NCI-H748 treated with DMSO at 0.1 percent for 48 hours (cell line): ENCODE results near the gene HAVCR2.
"Not testable (repeated sequence)": the region's sequence is repeated elsewhere in the genome, so short reads cannot be mapped to it uniquely, and the experiment has no call there.

ENCODE experiments used
- DNase-seq: peaks from one replicate; lab custom pipeline; 2025; lab: John Stamatoyannopoulos, UW

The HAVCR2 gene

DNA sequence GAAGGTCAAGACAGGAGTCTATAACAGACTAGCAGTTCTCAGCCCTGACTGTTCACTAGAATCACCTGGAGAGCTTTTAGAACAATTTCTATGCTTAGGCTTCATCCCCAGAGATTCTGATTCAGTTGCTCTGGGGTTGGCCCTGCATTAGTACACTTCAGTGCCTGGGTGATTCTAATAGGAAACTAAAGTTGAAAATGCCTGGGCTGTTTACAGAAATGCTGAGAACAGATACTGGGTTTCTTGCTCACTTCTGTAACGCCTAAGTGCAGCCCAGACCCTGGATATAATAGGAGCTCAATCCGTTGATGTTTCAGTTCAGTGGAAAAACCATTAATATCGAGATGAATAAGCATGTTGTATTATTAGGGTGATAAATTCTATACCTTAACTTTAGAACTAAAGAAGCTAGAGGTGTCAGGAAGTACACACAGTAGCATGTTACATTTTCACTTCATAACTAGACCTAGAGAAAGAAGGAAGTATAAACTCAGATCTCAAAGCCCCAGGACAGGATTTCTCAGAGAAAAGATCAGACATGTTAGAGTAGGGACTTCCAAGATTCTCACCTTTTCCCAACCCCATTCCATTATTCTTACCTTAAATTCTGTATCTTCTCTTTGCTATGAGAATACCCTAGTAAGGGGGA, 20.4 kb downstream of the HAVCR2 start:
- no peak for DNase-seq

DNA sequence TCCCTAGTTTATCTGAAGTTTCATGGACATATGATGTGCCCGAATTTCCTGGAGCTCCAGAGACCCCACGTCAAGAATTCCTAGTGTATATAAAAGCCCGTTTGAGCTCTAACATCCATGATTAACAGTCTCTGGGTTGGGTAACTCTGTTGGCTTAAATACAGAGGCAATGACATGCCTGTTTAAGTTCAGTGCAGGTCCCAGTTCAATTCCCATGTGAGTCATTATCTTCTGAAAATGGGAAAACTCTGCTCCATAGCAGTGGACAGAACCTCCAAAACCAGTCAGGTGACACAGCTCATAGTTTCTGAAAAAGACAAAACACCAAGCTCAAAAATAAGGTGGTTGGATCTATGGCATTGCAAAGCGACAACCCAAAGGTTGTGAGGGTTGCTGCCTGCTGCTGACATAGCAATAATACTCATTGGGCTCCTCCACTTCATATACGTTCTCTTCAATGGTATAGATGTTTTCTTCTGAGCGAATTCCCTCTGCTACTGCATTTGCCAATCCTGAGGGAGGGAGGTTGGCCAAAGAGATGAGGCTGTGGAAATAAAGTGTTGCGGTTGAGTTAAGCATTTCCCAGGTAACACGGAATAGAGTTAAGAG, 22.0 kb downstream of the HAVCR2 start:
- DNase-seq = no peak

- no peak for DNase-seq
Observed at GRCh38 chr5:157085930-157086329, 22.9 kb downstream of the HAVCR2 start.

GRCh38 chr5:157080286-157080685, 28.6 kb downstream of the HAVCR2 start:
- no peak for DNase-seq

DNA sequence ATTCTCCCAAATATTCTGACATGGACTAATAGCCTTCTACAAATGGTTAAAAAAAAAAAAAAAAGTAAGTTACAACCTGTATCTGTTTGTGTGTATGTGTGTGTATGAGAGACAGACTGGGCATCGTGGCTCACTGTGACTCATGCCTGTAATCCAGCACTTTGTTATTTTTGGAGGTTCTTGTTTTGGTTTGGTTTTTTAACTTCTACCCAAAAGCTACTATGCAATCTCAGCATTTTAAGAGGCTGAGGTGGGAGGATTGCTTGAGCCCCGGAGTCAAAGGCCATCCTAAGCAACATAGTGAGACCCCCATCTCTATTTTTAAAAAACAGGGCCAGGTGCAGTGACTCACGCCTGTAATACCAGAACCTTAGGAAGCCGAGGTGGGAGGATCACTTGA, 32.3 kb downstream of the HAVCR2 start:
- no peak for DNase-seq

DNA sequence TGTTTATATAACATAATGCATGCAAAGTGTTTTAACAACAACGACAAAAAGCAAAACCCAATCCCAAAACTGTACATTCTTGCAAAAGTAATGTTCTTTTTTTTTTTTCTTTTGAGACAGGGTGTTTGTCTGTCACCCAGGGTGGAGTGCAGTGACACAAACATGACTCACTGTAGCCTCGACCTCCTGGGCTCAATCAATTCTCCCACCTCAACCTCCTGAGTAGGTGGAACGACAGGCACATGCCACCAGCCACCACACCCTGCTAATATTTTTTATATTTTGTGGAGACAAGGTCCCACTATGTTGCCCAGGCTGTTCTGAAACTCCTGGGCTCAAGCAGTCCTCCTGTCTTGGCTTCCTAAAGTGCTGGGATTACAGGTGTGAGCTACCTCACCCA, 36.3 kb downstream of the HAVCR2 start:
- DNase-seq = no peak

- DNase-seq = no peak
Observed at GRCh38 chr5:157069949-157070348, 38.9 kb downstream of the HAVCR2 start.

GRCh38 chr5:157068785-157069184, 40.1 kb downstream of the HAVCR2 start:
- DNase-seq = no peak

DNA sequence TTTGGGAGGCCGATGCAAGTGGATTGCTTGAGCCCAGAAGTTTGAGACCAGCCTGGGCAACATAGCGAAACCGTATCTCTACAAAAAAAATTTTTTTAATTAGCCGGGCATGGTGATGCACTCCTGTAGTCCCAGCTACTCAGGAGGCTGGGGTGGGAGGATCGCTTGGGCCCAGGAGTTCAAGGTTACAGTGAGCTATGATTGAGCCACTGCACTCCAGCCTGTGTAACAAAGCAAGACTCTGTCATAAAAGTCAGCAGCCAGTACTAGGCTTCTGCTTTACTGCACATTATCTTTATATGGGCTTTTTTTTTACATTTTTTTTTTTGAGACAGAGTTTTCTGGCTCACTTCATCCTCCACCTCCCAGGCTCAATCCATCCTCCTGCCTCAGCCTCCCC, 40.5 kb downstream of the HAVCR2 start:
- no peak for DNase-seq

- DNase-seq = no peak
Observed at GRCh38 chr5:157067005-157067404, 41.8 kb downstream of the HAVCR2 start.

GRCh38 chr5:157066080-157066479, 42.8 kb downstream of the HAVCR2 start:
- DNase-seq = no peak

DNA sequence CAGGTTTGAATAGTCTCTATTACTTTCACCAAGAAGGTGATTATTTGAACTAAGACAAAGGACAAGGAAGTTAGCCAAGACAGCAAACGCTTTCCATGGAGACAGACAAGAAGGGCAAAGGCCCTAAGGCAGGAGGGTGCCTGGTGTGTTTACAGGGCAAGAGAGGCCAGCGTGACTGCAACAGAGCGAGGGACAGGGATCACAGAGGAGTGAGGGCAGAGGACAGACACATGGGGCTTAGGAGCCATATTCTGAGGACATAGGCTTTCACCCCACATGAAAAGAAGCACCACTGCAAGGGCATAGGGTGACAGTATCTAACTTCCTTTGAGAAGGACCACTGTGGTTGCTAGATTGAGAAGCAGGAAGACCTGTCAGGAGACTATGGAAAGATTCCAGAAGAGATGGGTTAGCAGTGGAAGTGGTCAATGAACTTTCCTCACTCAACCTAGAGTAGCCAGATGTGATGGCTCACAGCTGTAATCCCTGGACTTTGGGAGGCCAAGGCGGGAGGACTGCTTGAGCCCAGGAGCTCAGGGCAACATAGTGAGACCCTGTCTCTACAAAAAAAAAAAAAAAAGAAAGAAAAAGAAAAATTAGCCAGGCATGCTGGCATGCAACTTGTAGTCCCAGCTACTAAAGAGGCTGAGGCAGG, 44.9 kb downstream of the HAVCR2 start:
- no peak for DNase-seq

GRCh38 chr5:157059891-157060290, 49.0 kb downstream of the HAVCR2 start:
- DNase-seq = no peak

GRCh38 chr5:157059093-157059539, 49.7 kb downstream of the HAVCR2 start, which contains the start of gene HAVCR1:
Gene HAVCR1 (minus strand): TSS chr5:157059116. CDS start chr5:157057943, 1,173 bp downstream.
- no peak for DNase-seq

- no peak for DNase-seq
Observed at GRCh38 chr5:157057459-157058370, 51.1 kb downstream of the HAVCR2 start.

- DNase-seq = not testable (repeated sequence)
Observed at GRCh38 chr5:157056848-157057247, 52.0 kb downstream of the HAVCR2 start.

GRCh38 chr5:157051604-157052245, 57.1 kb downstream of the HAVCR2 start:
- no peak for DNase-seq

GRCh38 chr5:157050050-157050449, 58.8 kb downstream of the HAVCR2 start:
- no peak for DNase-seq

DNA sequence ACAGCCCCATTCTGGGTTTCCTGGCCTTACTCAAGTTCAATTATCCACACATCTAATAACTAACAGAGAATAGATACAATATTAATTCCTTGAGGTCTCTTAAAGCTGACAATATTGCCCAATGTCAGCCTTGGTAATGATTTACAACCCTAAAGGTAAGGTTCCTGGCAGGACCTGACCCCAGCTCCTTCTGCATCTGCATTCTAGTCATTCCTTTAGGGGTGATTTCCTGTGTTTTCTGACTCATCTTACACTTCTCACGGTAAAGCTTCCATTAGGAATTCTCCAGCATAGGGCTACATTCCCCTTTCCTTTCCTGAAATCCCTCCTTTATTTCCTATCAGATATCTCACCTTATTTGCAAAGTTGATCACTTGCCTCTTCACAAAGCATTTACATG, 59.2 kb downstream of the HAVCR2 start:
- DNase-seq = no peak

DNA sequence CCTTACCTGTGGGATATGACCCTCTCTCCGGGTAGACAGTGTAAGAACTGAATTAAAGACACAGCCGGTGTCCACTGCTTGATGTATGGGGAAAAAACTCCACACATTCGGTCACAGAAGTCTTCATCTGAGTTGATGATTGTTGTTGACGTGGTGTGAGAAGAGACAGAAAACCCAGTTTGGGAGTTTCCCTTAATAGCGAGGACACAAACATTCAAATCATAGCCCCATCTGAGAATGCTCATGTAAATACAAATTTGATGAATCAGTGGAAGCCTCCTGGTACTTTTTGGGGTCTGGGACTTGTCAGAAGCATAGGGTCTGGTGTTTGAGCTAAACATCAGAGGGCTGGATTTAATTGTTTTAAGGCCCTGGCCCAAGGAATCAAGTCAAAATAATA, 60.9 kb downstream of the HAVCR2 start:
- DNase-seq = no peak

- not testable (repeated sequence) for DNase-seq
Observed at GRCh38 chr5:157047016-157047415, 61.8 kb downstream of the HAVCR2 start.

DNA sequence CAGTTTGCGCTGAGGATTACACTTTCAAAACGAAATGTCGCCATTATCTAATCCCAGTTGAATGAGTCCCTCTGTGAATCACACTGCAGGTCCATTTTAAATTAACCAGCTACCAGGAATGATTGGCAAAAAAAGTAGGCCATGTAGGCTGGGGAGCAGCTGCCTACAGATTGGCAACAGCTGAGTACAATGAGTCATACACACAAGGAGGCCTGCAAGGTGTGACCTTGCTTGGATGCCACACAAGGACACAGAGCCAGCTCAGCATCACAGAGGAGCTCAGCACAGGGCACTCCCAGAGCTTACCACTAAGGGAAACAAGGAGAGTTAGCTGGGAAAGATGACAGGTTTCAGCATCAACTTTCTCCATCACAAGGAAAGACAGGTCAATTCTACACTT, 62.8 kb downstream of the HAVCR2 start:
- DNase-seq = no peak
